ENCODE measurements around the gene KRT32.

DNA sequence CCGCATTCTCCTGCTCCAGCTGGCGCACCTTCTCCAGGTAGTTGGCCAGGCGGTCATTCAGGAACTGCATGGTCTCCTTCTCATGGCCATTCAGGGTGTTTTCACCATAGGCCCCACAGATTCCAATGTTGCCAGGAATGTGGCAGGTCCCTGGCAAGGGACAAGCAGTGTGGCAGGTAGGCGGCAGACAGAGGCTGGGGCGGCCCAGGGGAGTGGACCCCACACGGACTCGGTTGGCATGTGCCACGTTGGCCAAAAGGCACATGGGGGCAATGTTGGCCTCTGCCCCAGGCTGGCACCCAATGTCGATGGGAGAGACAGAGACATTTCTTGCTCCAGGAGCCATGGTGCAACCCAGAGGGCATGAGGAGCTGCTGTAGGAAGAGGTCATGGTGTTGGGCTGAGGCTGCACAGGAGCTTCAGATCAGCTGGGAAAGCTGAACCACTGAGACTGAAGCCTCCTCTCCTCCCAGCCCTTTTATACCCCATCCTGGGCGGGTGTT, 26.6 kb downstream of the KRT32 start, which contains the start of gene KRT38:
- TF ChIP-seq, protein P1, sequence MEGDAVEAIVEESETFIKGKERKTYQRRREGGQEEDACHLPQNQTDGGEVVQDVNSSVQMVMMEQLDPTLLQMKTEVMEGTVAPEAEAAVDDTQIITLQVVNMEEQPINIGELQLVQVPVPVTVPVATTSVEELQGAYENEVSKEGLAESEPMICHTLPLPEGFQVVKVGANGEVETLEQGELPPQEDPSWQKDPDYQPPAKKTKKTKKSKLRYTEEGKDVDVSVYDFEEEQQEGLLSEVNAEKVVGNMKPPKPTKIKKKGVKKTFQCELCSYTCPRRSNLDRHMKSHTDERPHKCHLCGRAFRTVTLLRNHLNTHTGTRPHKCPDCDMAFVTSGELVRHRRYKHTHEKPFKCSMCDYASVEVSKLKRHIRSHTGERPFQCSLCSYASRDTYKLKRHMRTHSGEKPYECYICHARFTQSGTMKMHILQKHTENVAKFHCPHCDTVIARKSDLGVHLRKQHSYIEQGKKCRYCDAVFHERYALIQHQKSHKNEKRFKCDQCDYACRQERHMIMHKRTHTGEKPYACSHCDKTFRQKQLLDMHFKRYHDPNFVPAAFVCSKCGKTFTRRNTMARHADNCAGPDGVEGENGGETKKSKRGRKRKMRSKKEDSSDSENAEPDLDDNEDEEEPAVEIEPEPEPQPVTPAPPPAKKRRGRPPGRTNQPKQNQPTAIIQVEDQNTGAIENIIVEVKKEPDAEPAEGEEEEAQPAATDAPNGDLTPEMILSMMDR (IDR thresholded peaks at IDR 0.05 in 4 of 5, conservative IDR thresholded peaks at IDR 0.05 in 1 of 5): no peak
- no peak for TF ChIP-seq POLR2A (IDR thresholded peaks at IDR 0.05)
